ENCODE results near the gene NDUFS1. TPM values are rescaled to one million over a fixed set of nuclear protein-coding genes. Genes with fewer than 3 reads are reported as not detected.

The NDUFS1 gene
- total RNA-seq, 2 experiments from 2014 or later, result 73.4 to 116 TPM

DNA sequence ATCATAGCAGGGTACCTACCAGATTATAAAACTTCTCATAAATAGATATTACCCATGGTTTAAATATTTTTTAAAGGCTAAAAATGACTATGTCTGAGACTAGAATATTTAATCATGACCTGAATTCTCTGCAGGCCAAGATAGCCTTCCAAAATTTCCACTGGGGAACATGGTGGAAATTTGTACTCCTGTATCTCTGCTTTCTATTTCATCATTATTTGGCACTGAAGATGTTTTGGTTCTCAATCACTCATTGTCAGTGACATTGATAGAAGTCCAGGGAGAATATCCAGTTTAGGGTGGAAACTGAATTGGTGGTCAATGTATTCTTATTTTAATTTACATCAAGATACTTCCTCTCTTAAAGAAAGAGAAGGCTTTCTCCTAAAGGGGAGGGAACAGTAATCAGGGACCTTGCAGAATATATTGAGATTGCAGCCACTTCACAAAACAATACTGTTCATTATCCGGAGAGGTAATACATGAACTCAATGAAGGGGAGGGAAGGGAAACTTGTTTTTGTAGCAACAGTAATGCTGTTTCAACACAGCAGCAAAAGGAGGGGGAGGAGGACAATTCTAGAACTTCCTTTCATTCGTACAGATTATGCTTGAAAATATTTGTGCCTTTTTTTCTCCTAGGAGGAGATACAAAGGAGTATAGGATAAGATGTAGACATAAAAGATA, 34.6 kb upstream of the NDUFS1 start:
- Histone ChIP-seq H3K79me2 (ENCODE audit: insufficient read depth, low read depth, low read length) (no peaks in the 10 kb centered on the region), H3K27ac (ENCODE audit: low read depth, low read length, poor library complexity, severe bottlenecking) (no peak overlapping the region), H3K9me3 (ENCODE audit: low read length) (no peaks in the 10 kb centered on the region), H3K9me2 (ENCODE audit: insufficient read depth, low read length) (no peaks in the 10 kb centered on the region), H4K20me1 (ENCODE audit: insufficient read depth, low read length) (no peaks in the 10 kb centered on the region), H3K4me1 (ENCODE audit: insufficient read depth, low read length, poor library complexity, severe bottlenecking) (no peaks in the 10 kb centered on the region), H3K36me3 (ENCODE audit: insufficient read depth, low read length) (no peaks in the 10 kb centered on the region), H2AFZ (ENCODE audit: low read length) (no peak overlapping the region), H3K4me2 (ENCODE audit: low read length) (no peak overlapping the region), H3K4me3 (ENCODE audit: low read depth, low read length, poor library complexity, severe bottlenecking) (no peak overlapping the region)
- ChIA-PET CTCF (ENCODE audit: unreplicated experiment) (no interaction called here), POLR2A (interaction anchor here (0.6 to 1.0 kb wide), 2 partner anchors 25 to 53 kb away, joined by 3 to 8 read pairs; no protein-coding TSS in a partner anchor)
- intact Hi-C loops (cut with micrococcal nuclease; ENCODE audit: unreplicated experiment), result no loop called here
- BruUV-seq (replicated peaks), result no TSS peak
- DNase-seq (ENCODE audit: low spot score), result no peak
- no peak for TF ChIP-seq CTCF (conservative IDR thresholded peaks at IDR 0.05; ENCODE audit: low read length)
- TF ChIP-seq EZH2phosphoT487 (IDR thresholded peaks at IDR 0.05; ENCODE audit: borderline replicate concordance, low read depth, low read length), result no peak

DNA sequence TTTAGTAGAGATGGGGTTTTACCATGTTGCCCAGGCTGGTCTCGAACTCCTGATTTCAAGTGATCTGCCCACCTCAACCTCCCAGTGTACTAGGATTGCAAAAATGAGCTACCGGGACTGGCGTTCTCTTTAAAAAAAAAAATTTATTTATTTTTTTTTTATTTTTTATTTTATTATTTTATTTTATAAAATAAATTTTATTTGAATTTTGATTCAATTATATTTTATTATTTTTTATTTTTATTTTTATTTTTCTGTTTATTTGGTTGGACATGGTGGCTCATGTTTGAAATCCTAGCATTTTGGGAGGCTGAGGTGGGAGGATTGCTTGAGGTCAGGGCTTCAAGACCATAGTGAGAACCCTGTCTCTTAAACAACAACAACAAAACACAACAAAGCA, 32.9 kb upstream of the NDUFS1 start:
- H3K79me2 ChIP-seq (ENCODE audit: insufficient read depth, low read depth, low read length), result no peaks in the 10 kb centered on the region
- TF ChIP-seq CTCF (conservative IDR thresholded peaks at IDR 0.05; ENCODE audit: low read length) (no peak), EZH2phosphoT487 (IDR thresholded peaks at IDR 0.05; ENCODE audit: borderline replicate concordance, low read depth, low read length) (no peak)
- H3K4me2 ChIP-seq (ENCODE audit: low read length), result no peak overlapping the region
- DNase-seq (ENCODE audit: low spot score), result no peak
- POLR2A ChIA-PET, result no interaction called here
- H3K9me3 ChIP-seq (ENCODE audit: low read length), result no peaks in the 10 kb centered on the region
- no peak overlapping the region for H3K27ac ChIP-seq (ENCODE audit: low read depth, low read length, poor library complexity, severe bottlenecking)
- no peaks in the 10 kb centered on the region for H3K9me2 ChIP-seq (ENCODE audit: insufficient read depth, low read length)
- no peak overlapping the region for H3K4me3 ChIP-seq (ENCODE audit: low read depth, low read length, poor library complexity, severe bottlenecking)
- CTCF ChIA-PET (ENCODE audit: unreplicated experiment), result no interaction called here
- no peaks in the 10 kb centered on the region for H4K20me1 ChIP-seq (ENCODE audit: insufficient read depth, low read length)
- no TSS peak for BruUV-seq (replicated peaks)
- H2AFZ ChIP-seq (ENCODE audit: low read length), result no peak overlapping the region
- intact Hi-C loops (cut with micrococcal nuclease; ENCODE audit: unreplicated experiment), result no loop called here
- H3K4me1 ChIP-seq (ENCODE audit: insufficient read depth, low read length, poor library complexity, severe bottlenecking), result no peaks in the 10 kb centered on the region
- no peaks in the 10 kb centered on the region for H3K36me3 ChIP-seq (ENCODE audit: insufficient read depth, low read length)

DNA sequence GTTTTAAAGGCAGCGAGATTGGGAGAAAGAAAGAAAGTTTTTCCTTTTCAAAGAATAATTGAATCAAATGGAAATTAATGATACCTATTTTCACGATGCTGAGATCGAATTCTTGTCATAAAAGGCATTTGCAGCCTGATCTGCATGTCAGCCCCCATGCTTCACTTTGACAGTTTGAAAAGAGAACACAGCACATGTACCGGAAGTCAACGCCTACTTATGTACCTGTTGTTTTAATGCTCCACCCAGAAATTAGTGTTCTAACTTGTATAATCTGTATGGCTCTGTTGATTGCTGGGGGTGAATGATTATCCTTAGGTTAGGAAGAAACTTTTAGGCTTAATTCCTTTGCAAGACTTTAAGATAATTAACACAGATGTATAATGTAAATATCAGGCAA, 31.4 kb upstream of the NDUFS1 start:
- no TSS peak for BruUV-seq (replicated peaks)

More for the DNA sequence above, 31.4 kb upstream of the NDUFS1 start:
- Histone ChIP-seq H3K4me1 (ENCODE audit: insufficient read depth, low read length, poor library complexity, severe bottlenecking) (no peaks in the 10 kb centered on the region), H3K9me3 (ENCODE audit: low read length) (no peaks in the 10 kb centered on the region), H2AFZ (ENCODE audit: low read length) (no peak overlapping the region), H3K4me3 (ENCODE audit: low read depth, low read length, poor library complexity, severe bottlenecking) (no peak overlapping the region), H4K20me1 (ENCODE audit: insufficient read depth, low read length) (no peaks in the 10 kb centered on the region), H3K79me2 (ENCODE audit: insufficient read depth, low read depth, low read length) (no peaks in the 10 kb centered on the region), H3K4me2 (ENCODE audit: low read length) (no peak overlapping the region), H3K9me2 (ENCODE audit: insufficient read depth, low read length) (no peaks in the 10 kb centered on the region), H3K27ac (ENCODE audit: low read depth, low read length, poor library complexity, severe bottlenecking) (no peak overlapping the region), H3K36me3 (ENCODE audit: insufficient read depth, low read length) (no peaks in the 10 kb centered on the region)
- ChIA-PET CTCF (ENCODE audit: unreplicated experiment) (no interaction called here), POLR2A (no interaction called here)
- no peak for DNase-seq (ENCODE audit: low spot score)
- TF ChIP-seq EZH2phosphoT487 (IDR thresholded peaks at IDR 0.05; ENCODE audit: borderline replicate concordance, low read depth, low read length) (no peak), CTCF (conservative IDR thresholded peaks at IDR 0.05; ENCODE audit: low read length) (no peak)
- intact Hi-C loops (cut with micrococcal nuclease; ENCODE audit: unreplicated experiment), result no loop called here
